Mesothelial cell of epicardium (in vitro differentiated cells): Measurements from ENCODE around the gene FAM114A2. TPM values are rescaled to one million over a fixed set of nuclear protein-coding genes. Genes with fewer than 3 reads are reported as not detected.

Experiments
- DNase-seq, 2 experiments: peaks; one replicate each; pipeline ENCODE4 v3.0.0; 2021; ENCODE audit warnings: low spot score in 2 of 2; ENCODE audit not compliant: unreplicated experiment in 2 of 2
- H3K27ac Mint-ChIP-seq: 2 replicates; pipeline ENCODE4 v1.8.0; 2021; ENCODE audit warnings: mixed read lengths
- H3K27me3 Mint-ChIP-seq: 2 replicates; pipeline ENCODE4 v1.8.0; 2021; ENCODE audit warnings: low read depth, mixed read lengths
- H3K36me3 Mint-ChIP-seq: 2 replicates; pipeline ENCODE4 v1.8.0; 2021; ENCODE audit warnings: mixed read lengths
- H3K4me1 Mint-ChIP-seq: 2 replicates; pipeline ENCODE4 v1.8.0; 2021; ENCODE audit warnings: mixed read lengths
- H3K4me3 Mint-ChIP-seq: 2 replicates; pipeline ENCODE4 v1.8.0; 2021; ENCODE audit warnings: mild to moderate bottlenecking, moderate library complexity, mixed read lengths
- H3K9me3 Mint-ChIP-seq: 2 replicates; pipeline ENCODE4 v1.8.0; 2021; ENCODE audit warnings: mixed read lengths
- CTCF ChIP-seq: fragments of 200-600 bp; sonication (generic); IDR thresholded peaks from one replicate; pipeline ENCODE4 v1.5.0; 2021; ENCODE audit warnings: antibody characterized with exemption; ENCODE audit not compliant: unreplicated experiment
- total RNA-seq: library from RNA; stranded (reverse); gene quantifications from 3 replicates; pipeline ENCODE4 v1.2.1, GENCODE V29; 2021

The FAM114A2 gene
- total RNA-seq, 1 donor from 2014 or later, result 29.2 TPM

- DNase-seq, result no peak
- no peak overlapping the region for H3K4me3 Mint-ChIP-seq
- peaks cover 4% of the 10 kb centered on the region for H3K4me1 Mint-ChIP-seq
- H3K27me3 Mint-ChIP-seq, result no peaks in the 10 kb centered on the region
- no peak overlapping the region for H3K27ac Mint-ChIP-seq
- H3K9me3 Mint-ChIP-seq, result no peaks in the 10 kb centered on the region
- H3K36me3 Mint-ChIP-seq, result peaks cover 6% of the 10 kb centered on the region
- no peak for TF ChIP-seq CTCF
Observed at GRCh38 chr5:154059039-154059430, 20.3 kb upstream of the FAM114A2 start.

- Mint-ChIP-seq H3K27me3 (no peaks in the 10 kb centered on the region), H3K9me3 (no peaks in the 10 kb centered on the region), H3K27ac (no peak overlapping the region), H3K36me3 (peaks cover 12% of the 10 kb centered on the region), H3K4me3 (no peak overlapping the region), H3K4me1 (peaks cover 4% of the 10 kb centered on the region)
- no peak for DNase-seq
- TF ChIP-seq CTCF, result no peak
Observed at GRCh38 chr5:154058055-154059038, 19.6 kb upstream of the FAM114A2 start.

GRCh38 chr5:154055201-154055600 lies 16.5 kb upstream of the FAM114A2 start:
- H3K4me1 Mint-ChIP-seq, result peaks cover 4% of the 10 kb centered on the region
- peaks cover 18% of the 10 kb centered on the region for H3K36me3 Mint-ChIP-seq
- no peak overlapping the region for H3K27ac Mint-ChIP-seq
- no peak overlapping the region for H3K4me3 Mint-ChIP-seq
- no peak for DNase-seq
- no peaks in the 10 kb centered on the region for H3K27me3 Mint-ChIP-seq
- no peaks in the 10 kb centered on the region for H3K9me3 Mint-ChIP-seq
- TF ChIP-seq CTCF, result no peak

- Mint-ChIP-seq H3K4me1 (peaks cover 2% of the 10 kb centered on the region), H3K27ac (no peak overlapping the region), H3K27me3 (no peaks in the 10 kb centered on the region), H3K36me3 (peaks cover 22% of the 10 kb centered on the region), H3K9me3 (no peaks in the 10 kb centered on the region), H3K4me3 (no peak overlapping the region)
- DNase-seq, result no peak
- TF ChIP-seq CTCF, result no peak
Observed at GRCh38 chr5:154053468-154053867, 14.8 kb upstream of the FAM114A2 start.

GRCh38 chr5:154049636-154050035 lies 10.9 kb upstream of the FAM114A2 start:
- no peak overlapping the region for H3K27ac Mint-ChIP-seq
- no peaks in the 10 kb centered on the region for H3K27me3 Mint-ChIP-seq
- no peaks in the 10 kb centered on the region for H3K4me1 Mint-ChIP-seq
- peaks cover 22% of the 10 kb centered on the region for H3K36me3 Mint-ChIP-seq
- no peak for DNase-seq
- no peaks in the 10 kb centered on the region for H3K9me3 Mint-ChIP-seq
- no peak overlapping the region for H3K4me3 Mint-ChIP-seq
- no peak for TF ChIP-seq CTCF
